GM18907 (cell line): ENCODE results near the gene PRRT3.
"Not testable (repeated sequence)": the region's sequence is repeated elsewhere in the genome, so short reads cannot be mapped to it uniquely, and the experiment has no call there.

Source experiments
- ATAC-seq: cut with Tn5 transposase; IDR thresholded peaks from one replicate; pipeline ENCODE4 v1.9.1; 2021; ENCODE audit warnings: mild to moderate bottlenecking, moderate library complexity; ENCODE audit not compliant: unreplicated experiment

PRRT3 gene

DNA sequence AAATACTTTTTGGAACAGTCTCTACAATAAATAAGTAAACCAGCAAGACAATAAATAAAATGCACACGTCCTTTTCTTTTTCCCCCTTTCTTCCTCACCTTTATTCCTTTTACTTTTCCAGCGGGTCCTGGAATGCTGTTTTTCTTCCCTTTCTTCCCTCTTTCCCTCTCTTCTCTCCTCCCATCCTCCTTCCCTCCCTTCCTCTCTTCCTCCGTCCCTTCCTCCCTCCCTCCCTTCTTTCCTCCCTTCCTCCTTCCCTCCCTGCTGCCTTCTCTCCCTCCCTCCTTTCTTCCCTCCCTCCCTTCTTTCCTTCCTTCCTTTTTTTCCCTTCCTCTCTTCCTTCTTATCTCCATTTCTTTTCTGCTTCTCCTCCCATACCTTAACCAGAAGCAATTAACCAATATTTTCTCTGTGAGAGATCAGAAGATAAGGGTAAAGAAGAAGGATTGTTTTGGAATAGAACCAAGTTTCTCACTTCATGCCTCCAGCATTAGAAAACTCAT, 52.9 kb downstream of the PRRT3 start:
- no peak for ATAC-seq

GRCh38 chr3:9898467-9899241, 53.6 kb downstream of the PRRT3 start:
- ATAC-seq: no peak

DNA sequence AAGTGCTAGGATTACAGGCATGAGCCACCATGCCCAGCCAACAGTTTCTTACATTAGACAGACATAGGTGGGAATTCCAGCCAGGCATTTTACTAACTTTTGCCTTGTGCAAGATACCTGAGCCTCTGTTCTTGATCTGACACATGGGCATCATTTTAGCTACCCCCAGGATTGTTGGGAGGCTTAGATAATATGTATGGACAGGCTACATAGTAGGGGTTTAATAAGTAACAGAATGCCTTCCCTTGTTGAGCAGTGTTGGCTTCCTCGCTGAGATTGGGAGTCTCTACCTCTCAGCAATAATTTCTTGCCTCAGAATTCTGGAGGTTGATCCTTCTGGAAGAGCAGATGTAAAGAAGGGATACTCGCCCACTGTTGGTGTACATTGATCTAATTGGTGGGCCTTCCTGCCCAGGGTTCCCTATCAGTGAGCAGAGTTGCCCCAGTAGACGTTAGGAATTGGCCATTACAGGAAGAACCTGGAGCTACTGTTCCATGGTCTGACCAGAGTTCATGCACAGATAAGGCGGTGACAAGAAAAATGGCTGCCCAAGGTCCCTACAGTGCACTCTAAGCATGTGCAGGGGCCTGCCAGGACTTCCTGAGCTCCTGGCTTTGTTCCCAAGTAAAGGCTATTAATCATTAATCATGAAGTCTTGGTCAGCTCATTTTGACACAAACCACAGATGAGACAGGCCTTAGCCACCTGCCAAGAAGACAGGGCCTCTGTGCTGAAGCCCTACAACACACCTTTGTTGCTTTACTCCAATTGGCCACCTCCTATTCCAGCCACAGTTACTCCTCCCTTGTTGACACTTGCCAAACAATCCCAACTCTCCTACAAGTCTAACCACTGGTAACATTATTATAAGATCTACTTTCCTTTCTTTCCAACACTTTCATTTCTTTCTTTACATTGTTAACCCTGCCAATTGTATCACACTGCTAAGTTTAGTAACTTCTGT, 54.5 kb downstream of the PRRT3 start:
- ATAC-seq: peak; percentile 56

GRCh38 chr3:9896755-9897407, 55.3 kb downstream of the PRRT3 start:
- not testable (repeated sequence) for ATAC-seq

GRCh38 chr3:9895715-9896114, 56.5 kb downstream of the PRRT3 start:
- not testable (repeated sequence) for ATAC-seq
